Right renal pelvis (tissue), 4 donors: Measurements from ENCODE around the gene ADTRP. TPM values are rescaled to one million over a fixed set of nuclear protein-coding genes. Genes with fewer than 3 reads are reported as not detected.
"Not testable (repeated sequence)": the region's sequence is repeated elsewhere in the genome, so short reads cannot be mapped to it uniquely, and the experiment has no call there.

Source experiments
- DNase-seq, 4 donors: peaks; one replicate each; pipeline ENCODE4 v3.0.0-alpha.2; 2013; ENCODE audit warnings: low read depth in 4 of 4, low spot score in 3 of 4, missing footprints in 1 of 4
- polyA plus RNA-seq, 4 donors: library from polyadenylated mRNA; unstranded; fragments of 120-200 nt; gene quantifications; one replicate each; pipeline ENCODE4 v1.2.1, GENCODE V29; 2013; ENCODE audit not compliant: insufficient read length in 4 of 4

Gene ADTRP
- polyA plus RNA-seq, 4 donors: 1.3 to 3.1 (median 2.7) TPM

- DNase-seq: no peak
Observed at GRCh38 chr6:11804135-11804534, 25.5 kb upstream of the ADTRP start.

DNA sequence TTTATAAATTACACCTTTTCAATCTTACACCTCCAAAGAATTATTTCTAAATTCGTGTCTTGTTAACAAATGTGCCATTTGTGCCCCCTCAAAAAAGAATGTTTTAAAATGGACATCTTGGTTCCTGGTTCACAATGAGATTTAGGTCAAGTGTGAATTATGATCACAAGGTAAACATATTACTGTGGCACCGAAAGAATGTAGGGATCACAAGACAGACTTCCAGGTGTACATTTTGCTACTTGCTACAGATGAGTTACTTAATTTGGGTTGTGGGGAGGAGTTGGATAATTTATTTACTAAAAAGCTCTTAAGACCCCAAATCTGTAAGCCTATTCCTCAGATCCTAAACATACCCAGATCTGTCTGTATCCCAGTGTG, 25.0 kb upstream of the ADTRP start:
- DNase-seq: no peak

GRCh38 chr6:11802886-11803590, 24.4 kb upstream of the ADTRP start:
- DNase-seq: no peak

- not testable (repeated sequence) for DNase-seq
Observed at GRCh38 chr6:11800531-11800930, 21.9 kb upstream of the ADTRP start.

DNA sequence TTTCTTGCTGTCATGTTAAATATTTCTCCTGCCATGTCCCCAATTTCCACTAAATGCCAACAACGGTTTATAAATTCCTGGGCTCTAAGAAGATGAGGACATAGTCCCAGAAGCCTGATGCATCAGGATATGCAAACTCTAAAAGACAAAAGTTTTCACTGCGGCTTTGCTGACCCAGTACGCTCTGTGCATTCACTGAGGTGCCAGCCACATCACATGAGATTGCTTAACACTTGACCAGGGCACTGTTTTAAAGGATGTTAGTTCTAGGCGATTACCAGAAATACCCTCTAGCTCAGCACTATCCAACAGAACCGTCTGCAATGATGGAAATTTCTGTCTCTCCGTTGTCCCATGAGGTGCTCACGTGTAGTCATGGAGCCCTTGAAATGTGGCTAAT, 19.9 kb upstream of the ADTRP start:
- DNase-seq: no peak

DNA sequence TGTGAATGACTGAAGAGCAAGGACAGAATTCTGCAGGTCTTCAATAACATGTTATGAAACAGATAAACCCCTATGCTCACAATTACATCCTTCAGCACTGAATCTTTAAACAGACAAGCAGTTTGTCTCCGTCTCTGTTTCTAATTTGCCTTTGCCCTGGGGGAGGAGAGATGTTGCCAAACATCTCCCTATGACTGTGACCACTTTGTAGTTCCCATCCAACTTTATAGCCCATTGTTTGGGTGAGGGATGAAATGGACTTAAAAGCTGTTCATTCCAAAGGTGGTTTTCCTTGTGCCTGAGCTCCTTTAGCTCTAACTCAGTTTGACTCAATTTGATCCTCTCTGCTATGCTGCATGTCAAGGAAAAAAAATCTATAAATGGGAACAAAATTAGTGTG, 19.5 kb upstream of the ADTRP start:
- DNase-seq: no peak

- no peak for DNase-seq
Observed at GRCh38 chr6:11796829-11797228, 18.2 kb upstream of the ADTRP start.

- DNase-seq: no peak
Observed at GRCh38 chr6:11795403-11795802, 16.8 kb upstream of the ADTRP start.

- DNase-seq: no peak
Observed at GRCh38 chr6:11793277-11793676, 14.7 kb upstream of the ADTRP start.

DNA sequence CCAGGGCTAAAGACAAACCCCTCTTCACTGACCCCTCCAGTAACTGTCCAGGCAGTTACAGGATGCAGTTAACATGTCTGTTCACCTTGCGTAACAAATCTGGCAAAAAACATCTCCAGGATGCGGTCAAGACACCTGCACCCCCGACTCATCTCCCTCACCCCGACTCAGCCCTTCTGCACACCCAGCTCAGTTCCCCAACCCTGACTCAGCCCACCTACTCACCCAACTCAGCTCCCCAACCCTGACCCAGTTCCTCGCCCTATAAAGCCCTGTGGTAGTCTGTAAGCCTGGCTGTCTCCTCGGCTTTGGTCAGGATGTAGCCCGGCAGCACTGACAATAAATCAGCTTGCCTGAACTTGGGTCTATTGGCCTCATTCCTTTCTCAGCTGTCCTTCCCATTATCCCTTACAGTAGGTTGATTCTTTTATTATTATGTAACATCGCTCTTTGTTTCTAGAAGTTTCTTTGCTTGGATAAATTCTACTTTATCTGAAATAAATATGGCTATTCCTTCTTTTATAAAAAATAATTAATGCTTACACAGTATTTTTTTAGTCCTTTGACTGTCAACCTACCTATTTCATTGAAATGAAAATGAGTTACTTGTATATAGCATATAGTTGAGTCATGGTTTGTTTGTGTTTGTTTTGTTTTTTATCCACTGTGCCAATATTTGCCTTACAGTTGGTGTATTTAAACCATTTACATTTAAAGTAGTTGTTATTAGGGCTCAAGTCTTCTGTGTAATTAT, 12.9 kb upstream of the ADTRP start:
- DNase-seq: no peak

DNA sequence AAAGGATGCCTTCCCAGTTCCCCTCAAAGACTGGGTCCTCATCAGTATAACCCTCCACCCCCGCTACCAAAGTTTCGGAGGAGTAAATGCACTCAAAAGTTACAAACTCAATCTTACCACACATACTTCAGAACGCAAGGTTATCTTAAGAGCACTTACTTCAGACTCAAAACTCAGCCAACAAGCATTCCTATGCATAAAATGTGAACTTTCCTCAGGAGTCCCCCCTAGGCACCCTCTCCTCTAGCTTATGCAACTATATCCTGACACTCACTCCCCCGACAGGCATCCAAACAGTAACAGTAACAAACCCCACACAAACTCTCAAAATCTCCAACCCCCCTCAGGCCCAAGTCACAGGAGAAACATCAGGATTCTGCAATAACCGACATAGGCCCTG, 11.1 kb upstream of the ADTRP start:
- no peak for DNase-seq

DNA sequence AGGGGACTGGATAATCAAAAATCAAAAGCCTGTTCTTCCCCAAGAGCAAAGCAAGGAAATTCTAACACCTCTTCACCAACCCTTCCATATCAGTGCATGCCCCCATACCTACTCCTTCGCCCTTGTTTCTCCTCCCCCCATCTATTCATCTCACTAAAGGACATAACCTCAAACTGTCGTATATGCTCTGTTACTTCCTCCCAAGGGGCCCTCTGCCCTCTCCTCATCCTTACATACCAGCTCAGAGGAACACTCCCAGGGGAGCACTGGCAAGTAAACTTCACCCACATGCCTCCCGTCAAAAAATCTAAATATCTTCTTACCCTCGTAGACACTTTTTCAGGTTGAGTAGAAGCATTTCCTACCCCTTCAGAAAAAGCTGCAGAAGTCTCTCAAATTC, 9.4 kb upstream of the ADTRP start:
- DNase-seq: no peak

- no peak for DNase-seq
Observed at GRCh38 chr6:11785774-11786579, 7.4 kb upstream of the ADTRP start.

DNA sequence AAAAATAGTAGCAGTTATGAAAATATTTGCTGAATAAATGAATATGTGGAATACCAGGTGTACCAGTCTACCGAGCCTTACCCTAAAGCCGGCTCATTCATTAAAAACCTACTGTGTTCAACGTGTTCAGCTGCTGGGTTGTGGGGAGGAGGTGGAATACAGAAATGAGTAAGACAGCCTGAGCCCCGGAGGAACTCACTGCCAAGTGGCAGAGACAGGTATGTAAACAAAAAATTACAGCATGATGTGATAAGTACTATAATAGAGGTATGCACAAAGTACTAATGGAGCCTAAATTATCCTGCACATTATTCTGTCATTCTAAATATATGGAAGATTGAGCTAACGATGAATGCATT, 6.8 kb upstream of the ADTRP start:
- no peak for DNase-seq

GRCh38 chr6:11784341-11784740, 5.7 kb upstream of the ADTRP start:
- DNase-seq: no peak

- no peak for DNase-seq
Observed at GRCh38 chr6:11783524-11784064, 5.0 kb upstream of the ADTRP start.

DNA sequence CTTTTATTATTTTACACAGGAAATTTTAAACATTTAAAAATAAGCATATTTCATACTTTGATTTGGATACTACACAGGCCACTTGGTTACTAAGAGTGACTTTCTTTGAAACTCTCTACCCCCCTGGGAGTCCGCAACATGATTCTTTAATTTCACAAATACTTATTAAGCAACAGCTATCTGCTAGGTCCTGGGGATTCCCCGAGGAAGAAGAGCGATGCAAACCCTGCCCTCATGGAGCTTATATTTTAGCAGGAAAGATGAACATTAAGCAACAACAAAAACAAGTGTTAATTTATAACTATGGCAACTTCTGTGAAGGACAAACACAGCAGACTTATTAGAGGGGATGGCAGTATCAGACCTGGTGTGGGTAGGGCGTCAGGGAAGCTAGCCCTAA, 3.9 kb upstream of the ADTRP start:
- no peak for DNase-seq

- DNase-seq: no peak
Observed at GRCh38 chr6:11780097-11780428, 1.5 kb upstream of the ADTRP start.

DNA sequence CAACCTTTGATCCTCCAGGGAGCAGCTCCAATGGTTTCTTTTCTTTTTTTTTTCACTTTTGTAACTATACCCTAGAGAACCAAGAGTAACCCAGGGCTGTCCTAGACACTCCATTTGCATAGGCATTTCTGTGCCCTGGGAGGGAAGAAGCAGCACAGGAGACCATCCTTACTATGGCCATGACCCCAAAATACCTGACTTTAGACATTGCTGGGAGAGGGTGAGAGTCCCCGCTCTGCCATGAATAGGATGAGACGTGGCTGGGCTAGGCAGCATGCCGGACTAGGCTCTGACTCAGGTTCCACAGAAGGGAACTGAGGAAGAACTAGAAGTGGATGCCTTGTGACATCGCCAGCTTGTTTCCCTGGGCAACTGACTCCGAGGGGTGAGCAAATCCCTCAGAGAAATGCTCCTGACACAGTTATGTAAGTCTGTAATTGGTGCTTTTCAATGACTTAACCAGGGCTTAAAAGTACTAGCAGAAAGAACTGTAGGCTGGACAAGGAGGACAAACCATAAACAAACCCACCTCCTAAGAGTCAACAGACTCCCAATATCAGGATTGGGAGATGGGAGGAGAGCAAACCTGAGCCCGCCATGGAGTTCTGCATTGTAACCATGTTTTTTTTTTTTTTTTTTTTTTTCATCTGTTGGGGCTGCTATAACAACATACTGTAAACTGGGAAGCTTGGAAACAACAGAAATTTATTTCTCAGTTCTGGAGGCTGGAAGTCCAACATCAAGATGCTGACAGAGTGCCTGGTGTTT, 910 bp upstream of the ADTRP start:
- no peak for DNase-seq

- DNase-seq: no peak
Observed at GRCh38 chr6:11778036-11778435, 567 bp downstream of the ADTRP start.
